Measurements from ENCODE around the gene SYT3.

Gene SYT3

DNA sequence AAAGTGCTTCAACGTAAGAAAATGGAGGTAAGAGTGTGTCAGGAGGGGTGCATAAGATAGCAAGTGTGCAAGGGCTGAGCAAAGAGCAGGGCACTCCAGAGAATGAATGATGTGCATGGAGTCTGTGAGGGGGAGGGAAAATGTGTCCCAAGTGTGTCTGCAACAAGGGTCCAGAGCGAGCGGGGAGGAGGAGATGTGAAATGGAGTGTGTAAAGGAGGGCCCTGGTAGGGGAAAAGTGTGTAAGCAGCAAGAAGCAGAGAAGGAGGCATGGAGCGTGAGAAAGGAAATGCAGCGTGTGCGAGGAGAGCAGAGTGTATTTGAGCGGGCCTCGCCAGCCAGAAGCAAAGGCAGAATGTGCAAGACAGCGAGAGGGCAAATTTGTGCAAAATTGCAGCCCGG lies 21.3 kb upstream of the SYT3 start:
- DNase-seq = no peak

DNA sequence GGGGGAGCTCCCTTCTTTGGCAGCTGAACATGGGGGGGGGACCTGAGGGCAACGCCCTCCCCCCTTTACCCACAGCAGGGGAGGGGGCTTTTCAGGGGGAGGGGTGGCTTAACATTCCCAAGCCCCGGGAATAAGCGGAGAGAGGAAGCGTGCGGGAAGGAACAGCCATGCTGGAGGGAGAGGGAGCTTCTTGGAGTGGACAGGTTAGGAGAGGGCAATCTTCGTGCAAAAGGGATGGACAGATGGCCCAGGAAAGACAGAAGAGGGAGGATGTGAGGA lies 20.3 kb upstream of the SYT3 start:
- no peak for DNase-seq

DNA sequence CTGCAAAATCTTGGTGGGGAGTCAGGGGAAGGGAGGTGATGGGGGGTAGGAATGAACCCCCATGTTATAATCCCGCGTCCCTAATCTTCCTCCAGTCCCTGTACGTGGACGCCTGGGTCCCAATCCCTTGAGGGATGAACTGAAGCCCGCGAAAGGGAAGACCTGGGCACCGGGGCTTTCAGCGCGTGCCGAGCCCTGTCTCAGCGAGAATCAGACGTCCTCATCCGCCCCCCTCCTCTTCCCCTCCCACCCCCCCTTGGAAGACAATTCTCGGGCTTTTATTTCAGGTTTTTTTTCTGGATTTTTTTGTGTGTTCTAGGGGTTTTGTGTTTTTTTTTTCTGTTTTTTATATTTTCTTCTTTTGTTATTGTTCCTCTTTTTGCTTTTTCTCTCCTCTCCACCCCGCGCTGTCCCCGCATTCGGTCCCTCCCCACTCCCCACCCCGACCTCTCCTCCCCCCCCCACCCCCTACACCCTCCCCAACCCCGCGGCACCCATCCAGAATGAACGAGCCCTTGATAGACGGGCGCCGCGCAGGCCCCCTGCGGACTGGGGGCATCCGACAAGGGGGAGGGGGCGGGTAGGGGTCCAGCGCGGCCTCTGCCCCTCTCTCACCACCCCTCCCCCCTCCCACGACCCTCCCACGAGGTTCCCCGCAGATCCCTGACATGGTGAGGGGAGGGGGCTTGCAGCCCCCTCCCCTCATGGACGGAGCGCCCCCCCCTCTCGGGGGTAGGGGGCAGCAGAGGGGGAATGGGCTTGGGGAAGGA lies 19.8 kb upstream of the SYT3 start:
- no peak for DNase-seq

DNA sequence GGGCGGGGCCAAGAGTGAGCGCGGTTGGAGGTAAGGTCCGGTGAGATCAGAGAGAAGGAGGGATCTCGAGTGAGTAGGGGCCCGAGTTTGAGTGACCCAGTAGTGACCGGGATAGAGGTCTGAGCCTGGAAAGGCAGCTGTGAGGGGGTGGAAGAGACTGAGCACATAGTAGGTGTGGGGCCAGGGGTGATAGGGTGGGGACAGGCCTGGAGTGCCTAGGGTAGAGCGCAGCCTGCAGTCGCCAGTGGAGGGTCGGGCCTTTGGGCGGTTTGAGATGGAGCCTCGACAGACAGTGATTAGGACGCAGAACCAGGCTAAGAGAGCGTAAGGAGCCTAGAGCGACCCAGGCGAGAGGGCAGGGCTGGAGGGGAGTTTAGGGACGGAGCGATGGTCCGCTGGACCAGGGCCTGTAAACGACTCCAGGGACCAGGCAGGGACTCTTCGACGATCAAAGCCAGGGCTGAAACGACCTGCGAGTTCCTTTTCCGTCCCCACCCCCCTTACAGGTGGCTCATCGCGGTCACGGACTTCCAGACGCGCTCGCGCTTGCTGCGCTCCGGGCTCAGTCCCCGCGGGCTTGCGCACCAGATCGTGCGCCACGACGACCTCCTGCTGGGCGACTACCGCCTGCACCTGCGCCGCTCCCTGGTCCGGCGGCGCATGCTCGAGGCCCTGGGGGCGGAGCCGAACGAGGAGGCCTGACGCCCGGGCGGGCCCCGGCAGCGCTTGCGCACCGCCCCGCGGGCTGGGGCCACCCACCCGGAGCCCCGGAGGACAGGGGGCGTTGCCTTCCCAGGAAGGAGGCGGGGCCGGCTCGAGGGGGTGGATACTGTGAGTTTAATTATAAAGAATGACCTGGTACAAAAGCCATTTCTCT lies 19.0 kb upstream of the SYT3 start:
- DNase-seq = peak; percentile 76

DNA sequence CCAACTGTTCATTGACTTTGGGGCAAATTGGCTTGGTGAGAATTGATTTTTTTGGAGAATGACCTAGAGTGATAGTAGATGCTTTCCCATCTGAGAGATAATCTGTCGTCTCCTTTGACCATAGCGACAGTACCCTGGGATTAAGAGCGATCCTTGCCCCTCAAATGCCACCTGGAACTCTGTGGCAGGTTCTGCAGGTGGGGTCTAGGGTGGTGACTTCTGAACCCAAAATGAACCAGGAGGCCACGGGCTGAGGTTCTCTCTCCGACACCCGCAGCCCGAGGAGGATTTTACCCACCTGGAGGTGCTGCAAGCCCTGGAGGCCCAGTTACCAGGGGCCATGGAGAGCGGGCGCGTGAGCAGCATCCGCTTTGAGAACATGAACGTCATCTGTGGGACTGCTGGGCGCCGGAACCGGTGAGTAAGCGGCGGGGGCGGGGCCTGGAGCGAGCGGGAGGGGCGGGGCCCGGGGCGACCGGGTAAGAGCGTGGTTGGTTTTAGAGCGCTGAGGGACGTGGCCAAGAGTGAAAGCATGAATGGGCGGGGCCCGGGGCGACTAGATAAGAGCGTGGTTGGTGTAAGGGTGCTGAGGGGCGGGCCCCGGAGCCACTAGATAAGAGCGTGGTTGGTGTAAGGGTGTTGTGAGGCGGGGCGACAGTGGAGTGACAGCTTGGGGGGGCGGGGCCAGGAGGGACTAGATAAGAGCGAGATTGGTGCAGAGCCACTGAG lies 18.2 kb upstream of the SYT3 start:
- peak; percentile 99 for DNase-seq

DNA sequence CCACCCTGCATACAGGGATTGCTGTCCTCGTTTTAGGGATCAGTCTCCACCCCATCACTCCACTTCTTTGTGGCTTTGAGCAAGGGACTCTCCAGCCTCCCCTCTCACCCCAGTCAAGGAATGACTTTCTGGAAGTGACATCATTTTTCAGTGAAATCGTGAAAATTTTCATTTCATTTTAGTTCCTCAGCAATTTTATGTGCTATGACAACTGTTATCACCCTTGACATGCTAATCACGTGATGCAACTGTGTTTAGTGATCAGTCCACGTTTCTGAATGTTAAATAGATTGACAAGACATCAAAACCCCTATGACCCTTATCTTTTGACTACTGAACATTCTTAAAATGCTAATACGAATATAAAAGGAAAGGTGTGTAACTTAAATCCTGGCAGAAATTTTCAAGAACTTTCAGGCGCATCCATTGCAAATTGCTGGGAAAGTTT lies 17.6 kb upstream of the SYT3 start:
- no peak for DNase-seq

DNA sequence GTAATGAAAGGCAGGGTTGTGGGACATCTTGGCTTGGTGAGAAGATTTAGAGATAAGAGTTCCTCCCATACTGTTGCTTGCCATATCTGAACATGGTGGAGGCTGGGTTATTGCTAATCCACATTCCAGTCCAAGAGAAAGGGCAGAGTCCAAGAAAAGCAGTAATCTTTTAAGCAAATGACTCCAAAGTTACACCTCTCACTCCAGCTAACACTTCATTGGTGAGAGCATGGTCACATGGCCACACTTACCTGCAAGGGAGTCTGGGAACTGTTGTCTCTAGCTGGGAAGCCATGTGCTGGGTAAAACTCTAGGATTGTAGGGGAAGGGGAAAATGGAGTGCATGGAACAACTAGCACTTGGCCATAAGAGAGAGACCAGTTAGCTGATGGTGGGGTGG lies 15.2 kb upstream of the SYT3 start:
- DNase-seq = no peak

DNA sequence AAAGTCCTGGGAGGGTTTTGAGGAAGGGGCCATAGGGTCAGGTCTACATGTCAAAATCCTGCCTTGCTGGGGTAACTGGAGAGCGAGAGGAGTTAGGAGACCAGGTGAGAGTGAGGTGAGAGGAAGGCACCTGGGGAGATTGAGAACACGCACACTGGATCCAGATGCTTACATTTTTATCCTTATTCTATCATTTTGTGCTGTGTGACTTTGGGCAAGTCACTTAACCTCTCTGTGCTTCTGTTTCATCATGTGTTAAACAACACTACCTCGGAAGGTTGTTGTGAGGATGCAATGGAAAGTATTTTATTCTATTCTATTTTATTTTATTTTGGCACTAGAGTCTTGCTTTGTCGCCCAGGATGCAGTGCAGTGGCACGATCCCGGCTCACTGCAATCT lies 13.0 kb upstream of the SYT3 start:
- DNase-seq = no peak

DNA sequence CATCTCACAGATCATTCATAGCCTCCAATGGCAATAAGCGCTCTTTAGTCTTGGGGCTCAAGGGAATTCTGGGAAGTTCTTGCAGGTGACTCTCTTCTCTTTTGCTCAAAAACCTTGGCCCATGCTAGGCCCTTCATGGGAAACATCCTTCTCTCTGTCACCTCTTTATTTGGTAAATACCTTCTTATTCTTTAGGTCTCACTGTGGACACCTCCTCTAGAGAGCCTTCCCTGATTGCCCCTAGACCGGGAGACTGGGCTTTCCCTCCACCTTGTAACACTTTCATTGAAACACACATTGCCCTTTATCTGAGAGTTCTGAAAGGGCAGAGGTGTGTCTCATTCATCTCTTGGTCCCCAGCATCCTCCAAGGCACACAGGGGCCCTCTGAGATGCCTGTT lies 11.5 kb upstream of the SYT3 start:
- DNase-seq = no peak

DNA sequence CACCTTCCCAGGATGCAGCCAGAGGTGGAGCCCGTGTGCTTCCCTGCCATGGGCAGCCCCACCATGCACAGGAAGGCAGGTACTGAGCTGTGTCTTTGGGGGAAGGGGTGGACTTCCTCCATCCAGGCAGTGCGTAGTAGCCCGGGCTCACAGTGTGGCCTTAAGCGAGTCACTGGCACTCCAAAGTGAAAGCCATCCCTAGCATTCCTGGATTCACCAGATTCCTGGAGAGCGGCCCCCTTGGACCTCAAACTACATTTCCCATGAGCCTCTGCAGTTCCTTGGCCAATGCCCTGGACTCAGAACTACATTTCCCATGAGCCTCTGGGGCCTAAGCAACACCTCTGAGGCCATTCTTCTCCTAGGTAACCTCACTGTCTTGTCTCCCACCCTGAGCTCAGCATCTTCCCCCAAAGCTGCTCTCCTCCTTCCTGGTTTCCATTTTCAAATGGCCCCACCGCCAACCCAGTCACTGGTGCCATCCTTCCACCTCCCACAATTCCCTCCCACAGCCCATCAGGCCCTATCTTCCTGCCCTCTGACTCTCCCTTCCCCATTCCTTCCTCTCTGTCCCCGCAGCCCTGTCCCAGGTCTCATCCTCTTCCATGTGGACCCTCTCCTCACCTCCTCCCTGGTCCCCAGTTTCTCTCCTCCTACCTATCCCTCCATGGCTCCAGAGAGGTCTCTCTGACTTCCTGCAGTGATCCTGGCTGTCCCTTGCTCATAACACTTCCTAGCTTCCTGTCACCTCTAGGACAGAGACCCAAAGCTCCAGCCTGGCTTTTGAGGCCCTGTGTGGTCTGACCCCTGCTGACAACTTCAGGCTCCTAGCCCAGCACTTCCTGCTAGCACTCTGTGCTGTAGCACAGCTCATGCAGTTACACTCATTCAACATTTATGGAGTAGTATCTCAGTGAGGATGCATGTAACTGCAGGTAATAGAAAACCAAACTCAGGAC lies 10.0 kb upstream of the SYT3 start, which contains the start of gene C19orf81:
Gene C19orf81, plus strand, starts transcription at position 13 of the 959 bp plus-strand sequence. Its CDS starts 0 bp downstream, at position 13.
- no peak for DNase-seq

DNA sequence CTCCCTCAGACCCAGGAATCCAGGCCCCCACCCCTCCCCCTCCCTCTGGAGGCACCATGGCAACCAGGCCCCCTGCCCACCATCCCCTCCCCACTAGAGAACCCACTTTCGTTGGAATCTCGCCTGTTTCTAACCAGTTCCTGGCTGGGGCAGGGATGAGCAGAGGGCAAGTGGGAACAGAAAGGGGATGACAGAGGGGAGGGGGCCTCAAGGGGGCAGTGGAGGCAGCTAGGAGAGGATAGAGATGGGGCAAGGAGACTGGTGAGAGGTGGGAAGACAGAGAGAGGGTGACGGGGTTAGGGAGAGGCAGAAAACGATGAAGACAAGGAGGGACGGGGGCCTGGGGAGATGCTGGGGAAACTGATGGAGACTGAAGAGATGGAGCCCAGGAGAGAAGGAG lies 9.0 kb upstream of the SYT3 start:
- no peak for DNase-seq

DNA sequence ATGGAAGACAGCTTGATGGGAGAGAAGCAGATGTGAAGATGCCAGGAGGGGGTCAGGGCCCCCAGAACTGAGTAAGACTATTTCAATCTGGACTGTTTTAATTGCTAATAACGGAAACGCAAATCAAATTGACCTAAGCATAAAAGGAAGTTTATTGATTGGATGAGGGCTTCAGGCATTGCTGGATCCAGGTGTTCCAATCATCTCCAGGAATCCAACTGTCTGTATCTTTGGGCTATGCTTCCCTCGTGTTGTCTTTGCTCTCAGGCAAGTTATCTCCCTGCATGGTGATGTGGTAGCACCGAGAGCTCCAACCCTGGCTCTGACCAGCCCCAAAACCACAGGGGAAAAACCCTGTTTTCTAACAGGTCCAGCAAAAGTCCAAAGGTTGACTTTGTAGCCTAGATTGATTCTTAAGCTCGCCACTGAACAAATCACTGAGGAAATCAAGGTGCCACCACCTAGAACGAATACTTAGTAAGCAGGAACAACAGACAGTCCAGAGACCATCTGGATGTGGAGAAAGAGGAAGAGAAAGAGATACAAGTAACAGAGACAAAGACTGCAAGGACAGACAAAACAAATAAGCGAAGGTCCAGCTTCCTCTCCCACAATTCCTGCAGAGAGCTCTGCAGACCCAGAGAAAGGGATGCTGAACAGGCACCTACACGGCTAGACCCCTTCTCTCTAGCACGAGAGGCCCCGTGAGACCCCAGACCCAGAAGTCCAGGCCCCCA lies 8.4 kb upstream of the SYT3 start:
- no peak for DNase-seq

DNA sequence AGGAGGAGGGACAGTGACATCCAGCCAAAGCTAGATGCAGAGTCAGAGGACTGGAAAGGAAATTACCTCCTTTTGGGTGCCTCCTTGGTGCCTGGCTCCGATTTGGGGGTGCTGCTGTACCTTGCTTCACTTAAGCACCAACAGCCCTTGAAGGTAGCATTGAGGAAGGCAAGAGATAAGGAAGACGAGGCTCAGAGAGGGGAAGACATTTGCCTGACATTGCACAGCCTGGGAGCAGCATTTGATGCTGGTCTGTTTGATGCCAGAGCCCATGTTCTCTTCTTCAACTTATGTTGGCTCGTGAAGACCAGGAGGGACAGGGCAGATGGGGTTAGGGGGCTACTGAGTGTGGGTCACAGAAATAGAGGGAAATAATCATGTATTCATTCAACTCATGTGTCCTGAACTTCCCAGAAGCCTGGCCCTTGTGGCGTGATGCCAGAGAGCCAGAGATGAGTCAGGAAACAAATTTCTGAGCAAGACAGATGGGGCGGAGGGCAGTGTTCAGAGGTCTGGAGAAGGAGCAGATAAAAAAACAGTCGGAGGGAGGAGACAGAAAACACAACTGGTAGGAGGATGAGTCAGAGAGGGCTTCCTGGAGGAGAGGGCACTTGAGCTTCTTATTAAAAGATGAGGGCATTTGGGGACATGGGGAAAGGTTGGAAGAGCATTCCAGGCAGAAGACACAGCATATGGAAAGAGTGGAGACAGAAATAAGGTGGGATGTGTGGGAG lies 6.6 kb upstream of the SYT3 start:
- no peak for DNase-seq

DNA sequence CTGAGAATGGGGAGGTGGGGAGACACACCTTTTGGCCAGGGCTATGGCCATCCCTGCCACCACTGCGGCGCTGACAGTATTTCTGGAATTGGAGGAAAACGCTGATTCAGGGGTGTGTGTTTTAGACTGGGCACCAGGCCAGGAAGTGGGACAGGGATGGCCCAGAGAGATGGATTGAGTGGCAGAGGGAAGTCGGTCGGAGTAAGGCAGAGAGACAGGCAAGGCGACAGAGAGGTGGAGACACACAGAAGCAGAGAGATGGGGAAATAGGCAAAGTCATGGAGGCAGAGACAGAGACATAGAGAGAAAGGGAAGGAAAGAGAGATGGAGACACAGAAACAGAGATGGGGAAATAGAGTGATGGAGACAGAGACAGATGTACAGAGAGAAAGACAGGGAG lies 5.4 kb upstream of the SYT3 start:
- no peak for DNase-seq

DNA sequence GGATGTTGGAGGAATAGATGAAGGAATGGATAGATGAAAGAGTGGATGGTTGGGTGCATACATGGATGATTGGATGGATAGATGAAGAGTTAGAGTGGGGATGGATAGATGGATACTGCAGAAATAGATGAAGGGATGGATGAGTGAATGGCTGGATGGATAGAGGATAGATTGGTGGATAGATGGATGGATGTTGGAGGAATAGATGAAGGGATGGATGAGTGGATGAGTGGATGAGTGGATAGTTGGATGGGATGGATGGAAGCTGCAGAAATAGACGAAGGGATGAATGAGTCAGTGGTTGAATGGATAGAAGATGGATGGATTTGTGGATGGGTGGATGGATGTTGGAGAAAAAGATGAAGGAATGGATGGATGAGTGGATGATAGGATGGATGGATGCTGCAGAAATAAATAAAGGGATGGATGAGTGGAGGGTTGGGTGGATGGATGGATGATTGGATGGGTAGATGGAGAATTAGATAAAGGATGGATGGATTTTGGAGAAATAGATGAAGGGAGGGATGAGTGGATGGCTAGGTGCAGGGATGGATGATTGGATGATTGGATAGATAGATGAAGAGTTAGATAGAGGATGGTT lies 4.7 kb upstream of the SYT3 start:
- no peak for DNase-seq

DNA sequence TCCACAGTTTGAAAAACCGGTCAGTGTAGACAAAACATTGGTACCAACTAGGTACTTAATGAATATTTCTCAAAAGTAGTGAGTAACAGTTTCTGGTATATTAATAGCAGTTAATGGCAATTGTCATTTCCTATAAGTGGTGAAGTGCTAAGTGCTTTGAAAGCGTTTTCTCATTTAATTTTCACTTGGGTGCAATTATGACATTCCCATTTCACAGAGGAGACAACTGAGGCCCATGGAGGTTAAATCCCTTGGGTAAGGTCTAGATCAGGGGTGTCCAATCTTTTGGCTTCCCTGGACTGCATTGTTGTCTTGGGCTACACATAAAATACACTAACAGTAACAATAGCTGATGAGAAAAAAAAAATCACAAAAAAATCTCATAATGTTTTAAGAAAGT lies 687 bp upstream of the SYT3 start:
- DNase-seq = no peak

DNA sequence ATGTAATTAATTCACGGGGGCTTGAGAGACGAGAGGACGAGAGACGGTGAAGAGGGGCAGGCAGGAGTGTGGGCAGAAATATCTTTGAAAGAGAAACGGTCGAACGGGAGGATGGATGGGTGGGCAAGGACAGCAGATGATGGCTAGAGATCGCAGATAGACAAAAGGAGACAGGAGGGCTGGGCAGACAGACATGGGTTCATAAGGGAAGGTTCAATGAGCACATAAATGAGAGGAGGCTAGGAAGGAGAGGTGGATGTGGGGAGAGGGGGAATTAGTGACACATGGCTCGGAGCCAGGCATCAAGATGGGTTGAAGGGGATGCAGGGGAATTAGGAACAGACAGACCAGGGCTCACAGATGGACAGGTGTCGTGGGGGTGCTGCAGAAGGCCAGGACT lies 1.1 kb downstream of the SYT3 start:
- DNase-seq = no peak

DNA sequence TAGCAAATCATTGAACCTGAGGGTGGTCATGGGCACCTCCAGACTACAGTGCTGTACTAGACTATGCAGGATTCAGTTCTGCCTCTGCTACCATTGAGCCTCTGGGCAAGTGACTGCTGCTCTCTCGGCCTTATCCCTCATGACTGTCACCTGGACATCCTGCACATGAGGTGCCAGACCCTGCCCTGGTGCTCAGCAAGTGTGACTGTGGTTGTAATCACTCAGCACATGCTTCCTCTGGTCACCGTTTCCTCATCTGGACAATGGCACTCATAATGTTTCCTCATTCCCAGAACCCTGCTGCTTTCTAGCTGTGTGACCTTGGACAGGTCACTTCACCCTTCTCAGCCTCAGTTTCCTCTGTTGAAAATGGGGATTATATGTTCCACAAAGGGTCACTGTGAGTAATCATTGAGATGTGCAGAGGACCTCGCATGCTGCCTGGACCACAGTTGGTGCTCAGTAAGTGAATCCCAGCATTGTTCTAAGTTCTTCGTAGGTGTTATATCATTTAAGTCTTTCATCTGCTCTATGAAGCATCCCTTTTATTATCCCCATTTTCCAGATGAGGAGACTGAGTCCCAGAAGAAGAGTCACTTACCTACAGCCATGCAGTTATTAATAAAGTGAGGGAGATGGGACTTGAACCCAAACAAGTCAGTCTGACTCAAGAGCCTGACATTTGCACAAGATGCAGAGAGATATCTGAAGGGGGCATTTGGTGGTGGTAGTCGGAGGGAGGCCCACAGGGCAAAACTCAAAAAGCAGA lies 3.2 kb downstream of the SYT3 start:
- no peak for DNase-seq

DNA sequence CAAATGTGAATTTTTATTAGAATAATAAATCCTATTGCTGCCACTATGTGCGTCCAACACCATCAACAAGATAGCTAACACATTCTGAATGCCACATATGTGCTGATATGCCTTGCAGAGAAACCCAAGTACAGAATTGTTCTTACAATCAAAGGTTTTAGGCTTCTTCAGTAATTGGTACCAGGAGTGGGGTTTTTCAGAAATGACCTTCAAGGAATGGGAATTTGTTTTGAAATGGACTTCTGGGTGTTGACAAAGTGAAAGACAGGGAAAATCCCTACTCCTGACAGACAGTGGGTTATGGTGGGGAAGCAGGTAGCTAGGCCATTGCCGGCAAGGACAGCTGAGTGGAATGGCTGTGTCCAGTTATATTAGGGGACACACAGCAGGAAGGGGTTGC lies 5.7 kb downstream of the SYT3 start:
- DNase-seq = no peak

DNA sequence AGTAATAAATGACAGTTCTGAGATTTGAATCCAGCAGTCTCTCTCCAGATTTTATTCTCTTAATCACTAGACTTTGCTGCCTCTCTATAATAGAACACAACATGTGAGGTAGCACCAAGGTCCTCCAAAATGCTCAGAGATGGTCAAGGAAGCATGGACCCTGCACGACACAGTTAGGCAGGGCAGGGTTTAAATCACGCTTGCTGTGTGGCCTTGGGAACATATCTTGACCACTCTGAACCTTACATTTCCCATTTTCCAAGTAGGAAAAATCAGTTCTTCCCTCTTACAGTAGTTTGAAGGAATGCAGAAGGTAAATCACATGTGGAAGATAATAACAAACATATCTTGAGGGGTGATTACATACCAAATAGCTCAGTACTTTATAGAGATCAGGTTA lies 6.3 kb downstream of the SYT3 start:
- DNase-seq = no peak

Measured in SHP77 treated with DMSO at 0.1 percent for 48 hours (cell line).